Activated CD4-positive, alpha-beta T cell treated with anti-CD3 and anti-CD28 coated beads, Interleukin-2, amount 10 ng/mL, durations not matched to agents 7 days and 5 days (primary cell): Measurements from ENCODE around the gene HBM. TPM values are rescaled to one million over a fixed set of nuclear protein-coding genes. Genes with fewer than 3 reads are reported as not detected.
"Not testable (repeated sequence)": the region's sequence is repeated elsewhere in the genome, so short reads cannot be mapped to it uniquely, and the experiment has no call there.

Experiments used
- CTCF ChIA-PET: fragments of 350-600 bp; sonication (Branson Sonifier 250); formaldehyde crosslinking; loops from one replicate; lab custom pipeline; 2021; ENCODE audit warnings: antibody characterized with exemption; lab: Charles Lee
- POLR2A ChIA-PET: fragments of 350-600 bp; sonication (Branson Sonifier 250); formaldehyde crosslinking; loops from one replicate; lab custom pipeline; 2021; ENCODE audit warnings: antibody characterized with exemption; lab: Charles Lee
- DNase-seq: peaks from one replicate; pipeline ENCODE4 v3.0.0-alpha.2; 2020
- H3K27ac Mint-ChIP-seq: one replicate; pipeline ENCODE4 v1.8.0; 2021; ENCODE audit warnings: mild to moderate bottlenecking, moderate library complexity, mixed read lengths
- H3K27me3 Mint-ChIP-seq: one replicate; pipeline ENCODE4 v1.8.0; 2021; ENCODE audit warnings: mixed read lengths
- H3K36me3 Mint-ChIP-seq: one replicate; pipeline ENCODE4 v1.8.0; 2021; ENCODE audit warnings: low read depth, mixed read lengths
- H3K4me1 Mint-ChIP-seq: one replicate; pipeline ENCODE4 v1.8.0; 2021; ENCODE audit warnings: mixed read lengths
- H3K4me3 Mint-ChIP-seq: one replicate; pipeline ENCODE4 v1.8.0; 2021; ENCODE audit warnings: mild to moderate bottlenecking, moderate library complexity, mixed read lengths
- H3K9me3 Mint-ChIP-seq: one replicate; pipeline ENCODE4 v1.8.0; 2021; ENCODE audit warnings: mixed read lengths
- total RNA-seq, 2 experiments: library from RNA; stranded (reverse); gene quantifications; one replicate each; pipeline ENCODE4 v1.2.3, GENCODE V29; 2021

The HBM gene, protein sequence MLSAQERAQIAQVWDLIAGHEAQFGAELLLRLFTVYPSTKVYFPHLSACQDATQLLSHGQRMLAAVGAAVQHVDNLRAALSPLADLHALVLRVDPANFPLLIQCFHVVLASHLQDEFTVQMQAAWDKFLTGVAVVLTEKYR
- total RNA-seq: not detected

DNA sequence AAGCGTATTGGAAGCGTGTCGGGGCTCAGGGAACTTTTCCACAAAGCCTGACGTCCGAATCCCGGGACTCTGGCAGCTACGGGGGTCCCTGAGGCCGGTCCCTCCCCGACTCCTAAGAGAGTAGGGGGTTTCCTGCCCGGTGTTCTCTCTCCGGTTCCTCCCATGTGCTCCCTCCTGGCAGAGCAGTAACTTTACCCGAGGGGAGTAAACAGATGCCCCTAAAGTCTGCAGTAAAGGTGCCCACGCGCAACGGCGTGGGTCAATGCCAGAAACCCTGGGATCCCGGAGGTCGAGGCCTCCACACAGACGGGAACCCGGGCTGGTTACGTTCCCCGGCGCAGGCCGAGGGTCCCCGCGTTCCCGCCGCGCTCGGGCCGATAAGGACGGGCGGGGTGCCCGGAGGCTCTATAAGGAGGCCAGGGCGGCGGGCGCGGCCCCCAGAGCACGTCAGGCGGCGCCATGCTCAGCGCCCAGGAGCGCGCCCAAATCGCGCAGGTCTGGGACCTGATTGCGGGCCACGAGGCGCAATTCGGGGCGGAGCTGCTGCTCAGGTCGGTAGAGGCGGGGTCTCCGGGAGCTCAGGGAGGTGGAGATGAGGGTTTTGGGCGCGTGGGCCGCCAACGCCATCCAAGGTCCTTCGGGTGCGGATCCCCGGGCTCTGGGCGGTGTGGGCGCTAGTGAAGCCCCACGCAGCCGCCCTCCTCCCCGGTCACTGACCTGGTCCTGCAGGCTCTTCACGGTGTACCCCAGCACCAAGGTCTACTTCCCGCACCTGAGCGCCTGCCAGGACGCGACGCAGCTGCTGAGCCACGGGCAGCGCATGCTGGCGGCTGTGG lies at the start of gene HBM:
Gene HBM, plus strand, starts transcription at position 440 of the 836 bp plus-strand sequence. Its CDS starts 20 bp downstream, at position 460.
- Mint-ChIP-seq H3K9me3 (no peaks in the 10 kb centered on the region), H3K4me1 (peaks cover 4% of the 10 kb centered on the region), H3K36me3 (no peaks in the 10 kb centered on the region), H3K27ac (peak within 1 kb of the TSS; percentile 57), H3K27me3 (peaks cover 38% of the 10 kb centered on the region), H3K4me3 (no peak within 1 kb of the TSS)
- ChIA-PET CTCF (interaction anchor here (1.5 kb wide), 1 partner anchor 98 kb away, joined by 3 read pairs; no protein-coding TSS in a partner anchor), POLR2A (no interaction called here)
- DNase-seq: no peak

GRCh38 chr16:116015-116414 lies 49.8 kb upstream of the HBM start:
- ChIA-PET CTCF (interaction anchor here (0.6 to 1.9 kb wide), 3 partner anchors 9 to 66 kb away, joined by 3 to 8 read pairs (median 5); no protein-coding TSS in a partner anchor), POLR2A (no interaction called here)
- Mint-ChIP-seq H3K4me1 (peaks cover 6% of the 10 kb centered on the region), H3K36me3 (peaks cover 15% of the 10 kb centered on the region), H3K27ac (no peak overlapping the region), H3K4me3 (no peak overlapping the region), H3K27me3 (no peaks in the 10 kb centered on the region), H3K9me3 (no peaks in the 10 kb centered on the region)
- DNase-seq: no peak

DNA sequence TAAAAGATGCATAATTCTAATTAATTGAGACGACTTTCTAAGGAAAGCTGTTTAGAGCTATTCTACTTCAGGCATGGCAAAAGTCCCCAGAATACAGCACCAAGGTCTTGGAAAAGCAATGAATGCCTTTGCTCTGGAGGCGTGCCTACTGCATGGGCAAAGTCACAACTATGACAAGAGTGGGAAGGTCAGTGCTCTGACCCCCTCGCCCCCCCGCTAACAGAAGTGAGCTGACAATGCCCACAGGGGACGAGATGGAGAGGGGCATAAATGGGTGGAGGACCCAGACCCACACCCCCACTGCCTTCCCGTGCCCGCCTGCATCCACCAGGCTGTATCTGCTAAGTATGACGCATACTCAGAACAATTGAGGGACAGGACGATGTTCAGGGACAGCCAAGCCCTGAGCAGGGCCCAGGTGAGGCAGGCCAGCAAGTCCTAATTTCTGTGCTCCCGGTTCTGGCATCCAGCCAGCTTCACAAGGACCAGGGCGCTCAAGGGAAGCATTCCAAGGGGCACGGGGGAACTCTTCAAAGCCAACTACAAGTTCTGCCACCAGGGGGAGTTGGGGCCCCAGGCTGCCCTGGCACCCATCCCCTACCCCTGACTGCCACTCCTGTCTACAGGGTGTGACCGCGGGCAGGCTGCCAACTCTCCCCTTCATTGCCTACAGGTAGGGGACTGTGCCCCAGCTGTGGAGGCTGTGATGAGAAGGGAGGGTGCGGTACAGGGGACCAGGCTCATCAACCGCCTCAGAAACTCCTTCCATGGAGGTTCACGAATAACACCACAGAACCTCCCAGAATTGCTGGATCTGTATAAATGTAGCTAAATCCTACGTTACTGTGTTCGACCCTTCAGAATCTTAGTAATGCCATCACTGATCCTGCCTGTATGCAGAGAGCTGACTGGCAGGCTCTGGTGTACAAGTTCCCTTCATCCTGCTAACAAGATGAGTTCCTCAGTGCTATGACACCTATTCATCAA lies 48.1 kb upstream of the HBM start:
- Mint-ChIP-seq H3K27me3 (no peaks in the 10 kb centered on the region), H3K27ac (no peak overlapping the region), H3K36me3 (peaks cover 12% of the 10 kb centered on the region), H3K9me3 (no peaks in the 10 kb centered on the region), H3K4me1 (peaks cover 6% of the 10 kb centered on the region), H3K4me3 (no peak overlapping the region)
- ChIA-PET POLR2A (no interaction called here), CTCF (interaction anchor here (0.6 to 2.4 kb wide), 10 partner anchors 11 to 336 kb away, joined by 3 to 10 read pairs (median 4); no protein-coding TSS in a partner anchor)
- peak; percentile 74 for DNase-seq

GRCh38 chr16:118857-119256 lies 46.9 kb upstream of the HBM start:
- H3K9me3 Mint-ChIP-seq: no peaks in the 10 kb centered on the region
- ChIA-PET POLR2A (no interaction called here), CTCF (interaction anchor here (0.6 to 2.4 kb wide), 4 partner anchors 14 to 243 kb away, joined by 3 to 10 read pairs (median 4); no protein-coding TSS in a partner anchor)
- no peak for DNase-seq
- no peak overlapping the region for H3K27ac Mint-ChIP-seq
- peaks cover 10% of the 10 kb centered on the region for H3K36me3 Mint-ChIP-seq
- H3K4me1 Mint-ChIP-seq: peaks cover under 1% of the 10 kb centered on the region
- H3K27me3 Mint-ChIP-seq: no peaks in the 10 kb centered on the region
- no peak overlapping the region for H3K4me3 Mint-ChIP-seq

DNA sequence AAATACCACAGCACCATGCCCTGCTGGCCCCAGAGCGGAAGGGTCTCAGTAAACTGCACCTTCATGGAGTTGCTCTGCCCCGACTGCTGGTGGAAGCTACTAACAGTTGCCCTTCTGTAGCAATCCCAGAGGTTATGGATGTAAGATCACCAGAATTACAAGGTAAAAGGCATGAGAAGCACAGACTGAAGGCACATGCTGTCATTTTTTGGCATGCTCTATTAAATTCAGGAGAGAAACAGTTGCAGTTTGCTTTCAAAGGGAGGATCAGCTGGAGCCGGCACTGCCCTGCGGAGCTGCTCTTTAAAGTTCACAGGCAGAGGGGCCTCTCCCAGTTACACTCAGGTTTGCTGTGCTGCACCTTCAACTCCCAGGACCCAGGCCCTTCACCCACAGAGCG lies 46.5 kb upstream of the HBM start:
- Mint-ChIP-seq H3K36me3 (peaks cover 12% of the 10 kb centered on the region), H3K4me1 (no peaks in the 10 kb centered on the region), H3K27me3 (no peaks in the 10 kb centered on the region), H3K27ac (no peak overlapping the region), H3K4me3 (no peak overlapping the region), H3K9me3 (no peaks in the 10 kb centered on the region)
- DNase-seq: no peak
- ChIA-PET POLR2A (no interaction called here), CTCF (interaction anchor here (0.6 to 1.4 kb wide), 2 partner anchors 14 to 223 kb away, joined by 3 read pairs; no protein-coding TSS in a partner anchor)

GRCh38 chr16:119835-120491 lies 45.8 kb upstream of the HBM start:
- Mint-ChIP-seq H3K27ac (no peak overlapping the region), H3K9me3 (no peaks in the 10 kb centered on the region), H3K4me3 (no peak overlapping the region), H3K27me3 (no peaks in the 10 kb centered on the region), H3K36me3 (peaks cover 12% of the 10 kb centered on the region), H3K4me1 (no peaks in the 10 kb centered on the region)
- DNase-seq: no peak
- ChIA-PET CTCF (no interaction called here), POLR2A (no interaction called here)

DNA sequence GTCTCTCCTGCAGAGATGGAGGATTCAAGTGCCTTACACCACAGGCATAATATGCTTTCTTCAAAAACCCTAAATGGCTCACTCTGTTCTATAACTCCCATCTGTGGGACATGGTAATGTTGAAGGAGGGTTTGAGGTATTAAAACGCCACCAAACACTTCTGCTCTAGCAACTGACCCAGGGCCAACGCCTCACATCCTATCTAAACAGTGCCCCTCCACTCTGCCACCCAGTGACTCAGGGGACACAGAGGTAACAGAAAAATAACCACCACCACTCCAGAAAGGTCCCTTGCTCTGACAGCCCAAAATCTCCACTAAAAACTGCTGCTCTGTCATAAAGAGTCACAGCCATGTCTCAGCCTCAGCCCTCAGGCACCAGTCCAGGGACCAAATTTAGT lies 45.0 kb upstream of the HBM start:
- CTCF ChIA-PET: no interaction called here
- POLR2A ChIA-PET: no interaction called here
- no peaks in the 10 kb centered on the region for H3K9me3 Mint-ChIP-seq

DNA sequence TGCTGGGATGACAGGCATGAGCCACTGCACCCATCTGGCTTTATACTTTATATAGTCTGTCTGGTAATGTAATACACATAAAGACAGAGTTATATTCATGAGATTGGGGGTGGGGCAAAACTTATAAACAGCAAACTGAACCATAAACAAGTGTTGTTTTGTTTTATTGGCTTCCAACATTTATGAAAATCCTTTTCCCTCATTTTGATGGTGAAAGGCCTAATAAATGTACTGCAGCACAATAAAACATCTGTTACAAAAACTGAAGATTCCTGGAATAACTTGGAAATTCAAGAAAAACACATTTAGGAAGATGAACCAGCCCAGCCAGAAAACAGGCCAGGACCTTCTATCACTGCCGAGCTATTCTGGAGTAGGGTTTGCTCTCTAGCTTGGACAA lies 43.4 kb upstream of the HBM start:
- no peak overlapping the region for H3K27ac Mint-ChIP-seq
- CTCF ChIA-PET: no interaction called here

More for the DNA sequence above, 45.0 kb upstream of the HBM start:
- Mint-ChIP-seq H3K27me3 (no peaks in the 10 kb centered on the region), H3K4me1 (peaks cover under 1% of the 10 kb centered on the region), H3K36me3 (peaks cover 12% of the 10 kb centered on the region), H3K4me3 (no peak overlapping the region), H3K27ac (peak overlapping the region; percentile 36)
- DNase-seq: no peak

DNA sequence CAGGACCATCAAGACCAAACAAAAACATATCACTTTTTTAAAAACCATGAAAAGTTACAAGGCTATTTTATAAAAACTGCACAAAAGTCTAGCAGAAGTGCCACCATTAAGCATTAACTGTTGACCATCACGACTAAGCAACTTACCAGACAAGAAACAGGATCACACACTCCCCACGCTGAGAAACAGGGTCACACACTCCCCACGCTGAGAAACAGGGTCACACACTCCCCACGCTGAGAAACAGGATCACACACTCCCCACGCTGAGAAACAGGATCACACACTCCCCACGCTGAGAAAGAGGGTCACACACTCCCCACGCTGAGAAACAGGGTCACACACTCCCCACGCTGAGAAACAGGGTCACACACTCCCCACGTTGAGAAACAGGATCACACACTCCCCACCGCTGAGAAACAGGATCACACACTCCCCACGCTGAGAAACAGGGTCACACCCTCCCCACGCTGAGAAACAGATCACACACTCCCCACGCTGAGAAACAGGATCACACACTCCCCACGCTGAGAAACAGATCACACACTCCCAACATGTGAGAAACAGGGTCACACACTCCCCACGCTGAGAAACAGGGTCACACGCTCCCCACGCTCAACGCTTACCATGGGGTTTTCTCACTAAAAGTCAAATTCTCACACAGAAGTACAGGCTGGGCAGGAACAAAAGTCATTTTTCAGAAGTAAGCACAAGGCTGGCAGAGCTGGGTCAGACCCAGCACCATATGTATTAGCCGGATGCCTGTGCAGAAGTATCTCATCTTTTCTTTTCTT lies 42.0 kb upstream of the HBM start:
- DNase-seq, H3K9me3 Mint-ChIP-seq, H3K27me3 Mint-ChIP-seq, H3K4me3 Mint-ChIP-seq, H3K36me3 Mint-ChIP-seq, H3K4me1 Mint-ChIP-seq, POLR2A ChIA-PET: not testable (repeated sequence)
- H3K27ac Mint-ChIP-seq: peak overlapping the region; percentile 20
- CTCF ChIA-PET: interaction anchor here (1.8 to 2.5 kb wide), 2 partner anchors 17 to 59 kb away, joined by 5 to 6 read pairs; no protein-coding TSS in a partner anchor

More for the DNA sequence above, 43.4 kb upstream of the HBM start:
- H3K27me3 Mint-ChIP-seq: no peaks in the 10 kb centered on the region
- H3K9me3 Mint-ChIP-seq: no peaks in the 10 kb centered on the region
- no peak for DNase-seq
- H3K4me1 Mint-ChIP-seq: peaks cover 1% of the 10 kb centered on the region
- H3K36me3 Mint-ChIP-seq: peaks cover 2% of the 10 kb centered on the region
- no peak overlapping the region for H3K4me3 Mint-ChIP-seq
- POLR2A ChIA-PET: no interaction called here

DNA sequence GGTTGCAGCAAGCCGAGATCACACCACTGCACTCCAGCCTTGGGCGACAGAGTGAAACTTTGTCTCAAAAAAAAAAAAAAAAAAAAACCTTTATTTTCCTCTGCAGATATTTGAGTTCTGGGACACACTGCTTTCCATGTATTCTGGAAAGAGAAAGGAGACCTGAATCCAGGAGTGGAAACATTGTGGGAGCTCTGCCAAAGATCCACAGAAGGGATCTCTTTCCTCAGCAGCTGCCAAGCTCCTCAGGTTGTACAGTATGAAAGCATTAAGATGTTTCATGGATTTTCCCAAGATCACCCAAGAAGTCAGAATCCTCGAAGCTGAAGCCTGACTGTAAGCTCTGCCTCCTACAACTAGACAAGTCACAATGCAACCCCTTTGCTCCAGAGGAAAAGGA lies 40.8 kb upstream of the HBM start:
- Mint-ChIP-seq H3K27me3 (no peaks in the 10 kb centered on the region), H3K4me3 (no peak overlapping the region), H3K4me1 (peaks cover 16% of the 10 kb centered on the region), H3K27ac (no peak overlapping the region), H3K9me3 (no peaks in the 10 kb centered on the region), H3K36me3 (peaks cover 2% of the 10 kb centered on the region)
- DNase-seq: no peak
- ChIA-PET POLR2A (no interaction called here), CTCF (interaction anchor here (0.6 to 2.5 kb wide), 4 partner anchors 9 to 265 kb away, joined by 4 to 6 read pairs (median 4); no protein-coding TSS in a partner anchor)

- DNase-seq: no peak
- H3K4me1 Mint-ChIP-seq: peaks cover 30% of the 10 kb centered on the region
- H3K9me3 Mint-ChIP-seq: no peaks in the 10 kb centered on the region
- H3K27me3 Mint-ChIP-seq: no peaks in the 10 kb centered on the region
- peaks cover under 1% of the 10 kb centered on the region for H3K36me3 Mint-ChIP-seq
- H3K27ac Mint-ChIP-seq: no peak overlapping the region
- ChIA-PET POLR2A (no interaction called here), CTCF (interaction anchor here (1.1 kb wide), 1 partner anchor 228 kb away, joined by 3 read pairs; no protein-coding TSS in a partner anchor)
- H3K4me3 Mint-ChIP-seq: no peak overlapping the region
Measured at GRCh38 chr16:129075-129474, 36.7 kb upstream of the HBM start.
